PC-9 (cell line): ENCODE measurements around the gene METTL2B. TPM values are rescaled to one million over a fixed set of nuclear protein-coding genes. Genes with fewer than 3 reads are reported as not detected.
A peak's percentile ranks its signal among the peaks of the same experiment; 100 is the strongest.
"Not testable (repeated sequence)": the region's sequence is repeated elsewhere in the genome, so short reads cannot be mapped to it uniquely, and the experiment has no call there.

ENCODE experiments used
- BruUV-seq: library from RNA; stranded (reverse); fragments of 400-500 nt; replicated peaks from 2 replicates; lab custom pipeline; 2021; lab: Mats Ljungman, UMichigan
- CTCF ChIA-PET: fragments of 300-600 bp; sonication (Branson Sonifier 250); formaldehyde crosslinking; loops from one replicate; lab custom pipeline; 2022; ENCODE audit warnings: antibody characterized with exemption; lab: Charles Lee
- POLR2A ChIA-PET: fragments of 300-600 bp; sonication (Branson Sonifier 250); formaldehyde crosslinking; loops from one replicate; lab custom pipeline; 2022; ENCODE audit warnings: antibody characterized with exemption; ENCODE audit not compliant: unreplicated experiment; lab: Charles Lee
- DNase-seq, 2 experiments: peaks; one replicate each; pipeline versions ENCODE4 v3.0.0 to v3.0.0-alpha.2; 2015 to 2022; ENCODE audit warnings: mixed read lengths in 1 of 2
- H2AFZ ChIP-seq: fragments of 200-600 bp; sonication (generic); 2 replicates; pipeline ENCODE4 v1.8.1; 2017; ENCODE audit warnings: antibody characterized with exemption
- H3F3A ChIP-seq: fragments of 200-600 bp; sonication (generic); 2 replicates; pipeline ENCODE4 v1.8.1; 2017; ENCODE audit warnings: antibody characterized with exemption, mild to moderate bottlenecking, low read depth; ENCODE audit not compliant: insufficient read depth
- H3K27ac ChIP-seq: fragments of 200-600 bp; sonication (generic); 2 replicates; pipeline ENCODE4 v1.6.1; 2016; ENCODE audit warnings: mixed run types
- H3K27me3 ChIP-seq: fragments of 200-600 bp; sonication (generic); 2 replicates; pipeline ENCODE4 v1.6.1; 2016; ENCODE audit warnings: low read depth, mixed run types; ENCODE audit not compliant: insufficient read depth
- H3K36me3 ChIP-seq: fragments of 200-600 bp; sonication (generic); 2 replicates; pipeline ENCODE4 v1.6.1; 2016; ENCODE audit warnings: low read depth, mixed run types
- H3K4me1 ChIP-seq: fragments of 200-600 bp; sonication (generic); replicated peaks from 2 replicates; pipeline ENCODE4 v1.6.1; 2016; ENCODE audit warnings: mixed run types; ENCODE audit not compliant: insufficient read depth
- H3K4me2 ChIP-seq: fragments of 200-600 bp; sonication (generic); 2 replicates; pipeline ENCODE4 v1.6.1; 2017; ENCODE audit warnings: mixed run types
- H3K4me3 ChIP-seq: fragments of 200-600 bp; sonication (generic); 2 replicates; pipeline ENCODE4 v1.6.1; 2016; ENCODE audit warnings: mixed run types
- H3K79me2 ChIP-seq: fragments of 200-600 bp; sonication (generic); 2 replicates; pipeline ENCODE4 v1.6.1; 2017; ENCODE audit warnings: low read depth, mixed run types
- H3K9me2 ChIP-seq: fragments of 200-600 bp; sonication (generic); 2 replicates; pipeline ENCODE4 v1.8.1; 2017; ENCODE audit warnings: mild to moderate bottlenecking; ENCODE audit not compliant: insufficient read depth
- H3K9me3 ChIP-seq: fragments of 200-600 bp; sonication (generic); 2 replicates; pipeline ENCODE4 v1.8.1; 2016; ENCODE audit warnings: low read depth; ENCODE audit not compliant: insufficient read depth
- H4K20me1 ChIP-seq: fragments of 200-600 bp; sonication (generic); 2 replicates; pipeline ENCODE4 v1.8.1; 2017; ENCODE audit not compliant: insufficient read depth
- CTCF ChIP-seq: fragments of 200-600 bp; sonication (generic); conservative IDR thresholded peaks from 2 replicates; pipeline ENCODE4 v1.6.1; 2017; ENCODE audit warnings: mixed run types, antibody characterized with exemption, mild to moderate bottlenecking, moderate library complexity
- intact Hi-C: fragments of 100-400 bp; cut with micrococcal nuclease; formaldehyde crosslinking; loops from one replicate; pipeline ENCODE4 v1.10.0; 2022; ENCODE audit not compliant: unreplicated experiment
- total RNA-seq: library from RNA; stranded (reverse); gene quantifications from 2 replicates; pipeline ENCODE4 v1.2.3, GENCODE V29; 2021

METTL2B gene
- total RNA-seq, 1 experiment from 2014 or later: 41.9 TPM

GRCh38 chr7:128531955-128532478 lies 55.5 kb downstream of the METTL2B start:
- H3K36me3 ChIP-seq, H3K27me3 ChIP-seq, POLR2A ChIA-PET, H3F3A ChIP-seq, BruUV-seq, H3K9me2 ChIP-seq, intact Hi-C loops, CTCF ChIA-PET, H3K9me3 ChIP-seq, H4K20me1 ChIP-seq: not testable (repeated sequence)
- Histone ChIP-seq H3K4me2 (peak overlapping the region; percentile 79), H3K4me3 (peak overlapping the region; percentile 64), H2AFZ (0 out of 2 replicates have a peak overlapping the region, but pooled peaks have one; percentile 48), H3K79me2 (peaks cover 49% of the 10 kb centered on the region), H3K27ac (peak overlapping the region; percentile 65), H3K4me1 (peaks cover 11% of the 10 kb centered on the region)
- peak; percentile 35 to 46 for DNase-seq

- H3K36me3 ChIP-seq, POLR2A ChIA-PET, H4K20me1 ChIP-seq, H3K9me3 ChIP-seq, H3F3A ChIP-seq, H3K9me2 ChIP-seq, DNase-seq, intact Hi-C loops, BruUV-seq, H2AFZ ChIP-seq, H3K27me3 ChIP-seq: not testable (repeated sequence)
- H3K27ac ChIP-seq: peak overlapping the region; percentile 44
- peaks cover 11% of the 10 kb centered on the region for H3K4me1 ChIP-seq
- H3K4me3 ChIP-seq: peak overlapping the region; percentile 64; the same call in 1 of the 2 replicates
- CTCF ChIA-PET: interaction anchor here (0.6 kb wide), 1 partner anchor 29 kb away, joined by 3 read pairs; no protein-coding TSS in a partner anchor
- H3K4me2 ChIP-seq: peak overlapping the region; percentile 79
- peaks cover 55% of the 10 kb centered on the region for H3K79me2 ChIP-seq
These were observed 56.4 kb downstream of the METTL2B start for GRCh38 chr7:128532956-128533355.

GRCh38 chr7:128537410-128537809 lies 60.9 kb downstream of the METTL2B start:
- H3K27ac ChIP-seq, H3F3A ChIP-seq, intact Hi-C loops, H3K27me3 ChIP-seq, H3K36me3 ChIP-seq, H2AFZ ChIP-seq, H3K9me2 ChIP-seq, POLR2A ChIA-PET, CTCF ChIA-PET, H3K4me1 ChIP-seq, H3K9me3 ChIP-seq, H3K4me2 ChIP-seq, H3K4me3 ChIP-seq, BruUV-seq: not testable (repeated sequence)
- DNase-seq: peak in 1 of 2 experiments; percentile 18
- TF ChIP-seq CTCF: peak; percentile 55; the same call in 1 of the 2 replicates
- Histone ChIP-seq H3K79me2 (peaks cover 76% of the 10 kb centered on the region), H4K20me1 (peaks cover 16% of the 10 kb centered on the region; the same call in 1 of the 2 replicates)

- H3K36me3 ChIP-seq: peaks cover 13% of the 10 kb centered on the region; the same call in 1 of the 2 replicates
These were observed 66.0 kb downstream of the METTL2B start for GRCh38 chr7:128542530-128542929.

GRCh38 chr7:128543300-128543699 lies 66.8 kb downstream of the METTL2B start:
- H2AFZ ChIP-seq, H3K4me1 ChIP-seq, DNase-seq, H3K4me3 ChIP-seq, H3K9me3 ChIP-seq, H3K36me3 ChIP-seq, H3F3A ChIP-seq, H3K9me2 ChIP-seq, H3K27ac ChIP-seq, BruUV-seq, intact Hi-C loops, POLR2A ChIA-PET, H3K27me3 ChIP-seq, CTCF ChIA-PET, H3K4me2 ChIP-seq: not testable (repeated sequence)
- Histone ChIP-seq H4K20me1 (peaks cover 22% of the 10 kb centered on the region; the same call in 1 of the 2 replicates), H3K79me2 (peaks cover 37% of the 10 kb centered on the region)

More at GRCh38 chr7:128542530-128542929, 66.0 kb downstream of the METTL2B start:
- intact Hi-C loops, BruUV-seq, H2AFZ ChIP-seq, DNase-seq, H3K27ac ChIP-seq, CTCF ChIA-PET, POLR2A ChIA-PET, H3K9me2 ChIP-seq, H3F3A ChIP-seq, H3K27me3 ChIP-seq, H3K4me2 ChIP-seq, H3K4me1 ChIP-seq, H3K4me3 ChIP-seq, H3K9me3 ChIP-seq: not testable (repeated sequence)
- Histone ChIP-seq H4K20me1 (peaks cover 22% of the 10 kb centered on the region; the same call in 1 of the 2 replicates), H3K79me2 (peaks cover 43% of the 10 kb centered on the region)

GRCh38 chr7:128546319-128546851 lies 69.8 kb downstream of the METTL2B start:
- BruUV-seq, H3K9me3 ChIP-seq, CTCF ChIA-PET, DNase-seq, H2AFZ ChIP-seq, POLR2A ChIA-PET, H3K4me3 ChIP-seq, H3F3A ChIP-seq, intact Hi-C loops, H3K27me3 ChIP-seq, H3K27ac ChIP-seq, H3K4me1 ChIP-seq, H3K4me2 ChIP-seq, H3K36me3 ChIP-seq, H3K9me2 ChIP-seq: not testable (repeated sequence)
- peaks cover 31% of the 10 kb centered on the region for H3K79me2 ChIP-seq
- H4K20me1 ChIP-seq: peaks cover 12% of the 10 kb centered on the region; the same call in 1 of the 2 replicates
